Osteocyte (in vitro differentiated cells): ENCODE data around the gene ISM1. TPM values are rescaled to one million over a fixed set of nuclear protein-coding genes. Genes with fewer than 3 reads are reported as not detected.

ENCODE experiments used
- DNase-seq: peaks from one replicate; pipeline ENCODE4 v3.0.0; 2021; ENCODE audit warnings: mixed read lengths; ENCODE audit not compliant: unreplicated experiment; ENCODE audit errors: extremely low spot score
- H3K27ac Mint-ChIP-seq: one replicate; pipeline ENCODE4 v1.8.0; 2021; ENCODE audit warnings: mild to moderate bottlenecking, mixed read lengths; ENCODE audit not compliant: unreplicated experiment
- H3K27me3 Mint-ChIP-seq: one replicate; pipeline ENCODE4 v1.8.0; 2021; ENCODE audit warnings: mixed read lengths; ENCODE audit not compliant: unreplicated experiment
- H3K36me3 Mint-ChIP-seq: one replicate; pipeline ENCODE4 v1.8.0; 2021; ENCODE audit warnings: mixed read lengths; ENCODE audit not compliant: unreplicated experiment
- H3K4me1 Mint-ChIP-seq: one replicate; pipeline ENCODE4 v1.8.0; 2021; ENCODE audit warnings: mixed read lengths; ENCODE audit not compliant: unreplicated experiment
- H3K4me3 Mint-ChIP-seq: one replicate; pipeline ENCODE4 v1.8.0; 2021; ENCODE audit warnings: mild to moderate bottlenecking, moderate library complexity, mixed read lengths; ENCODE audit not compliant: unreplicated experiment
- H3K9me3 Mint-ChIP-seq: one replicate; pipeline ENCODE4 v1.8.0; 2021; ENCODE audit warnings: mixed read lengths; ENCODE audit not compliant: unreplicated experiment
- total RNA-seq: library from RNA; stranded (reverse); gene quantifications from 2 replicates; pipeline ENCODE4 v1.2.1, GENCODE V29; 2021
- TF ChIP-seq, protein P1 (sequence below): fragments of 200-600 bp; sonication (generic); IDR thresholded peaks from 2 replicates; pipeline ENCODE4 v1.5.0; 2021; ENCODE audit warnings: antibody characterized with exemption, mild to moderate bottlenecking, moderate library complexity

Gene ISM1
- total RNA-seq, 1 donor from 2014 or later = 0.21 TPM

GRCh38 chr20:13294522-13294921, 73.4 kb downstream of the ISM1 start:
- no peak overlapping the region for H3K4me3 Mint-ChIP-seq
- TF ChIP-seq, protein P1, sequence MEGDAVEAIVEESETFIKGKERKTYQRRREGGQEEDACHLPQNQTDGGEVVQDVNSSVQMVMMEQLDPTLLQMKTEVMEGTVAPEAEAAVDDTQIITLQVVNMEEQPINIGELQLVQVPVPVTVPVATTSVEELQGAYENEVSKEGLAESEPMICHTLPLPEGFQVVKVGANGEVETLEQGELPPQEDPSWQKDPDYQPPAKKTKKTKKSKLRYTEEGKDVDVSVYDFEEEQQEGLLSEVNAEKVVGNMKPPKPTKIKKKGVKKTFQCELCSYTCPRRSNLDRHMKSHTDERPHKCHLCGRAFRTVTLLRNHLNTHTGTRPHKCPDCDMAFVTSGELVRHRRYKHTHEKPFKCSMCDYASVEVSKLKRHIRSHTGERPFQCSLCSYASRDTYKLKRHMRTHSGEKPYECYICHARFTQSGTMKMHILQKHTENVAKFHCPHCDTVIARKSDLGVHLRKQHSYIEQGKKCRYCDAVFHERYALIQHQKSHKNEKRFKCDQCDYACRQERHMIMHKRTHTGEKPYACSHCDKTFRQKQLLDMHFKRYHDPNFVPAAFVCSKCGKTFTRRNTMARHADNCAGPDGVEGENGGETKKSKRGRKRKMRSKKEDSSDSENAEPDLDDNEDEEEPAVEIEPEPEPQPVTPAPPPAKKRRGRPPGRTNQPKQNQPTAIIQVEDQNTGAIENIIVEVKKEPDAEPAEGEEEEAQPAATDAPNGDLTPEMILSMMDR = no peak
- no peaks in the 10 kb centered on the region for H3K9me3 Mint-ChIP-seq
- H3K36me3 Mint-ChIP-seq = no peaks in the 10 kb centered on the region
- no peak for DNase-seq
- H3K4me1 Mint-ChIP-seq = no peaks in the 10 kb centered on the region
- H3K27ac Mint-ChIP-seq = no peak overlapping the region
- H3K27me3 Mint-ChIP-seq = peaks cover 8% of the 10 kb centered on the region

DNA sequence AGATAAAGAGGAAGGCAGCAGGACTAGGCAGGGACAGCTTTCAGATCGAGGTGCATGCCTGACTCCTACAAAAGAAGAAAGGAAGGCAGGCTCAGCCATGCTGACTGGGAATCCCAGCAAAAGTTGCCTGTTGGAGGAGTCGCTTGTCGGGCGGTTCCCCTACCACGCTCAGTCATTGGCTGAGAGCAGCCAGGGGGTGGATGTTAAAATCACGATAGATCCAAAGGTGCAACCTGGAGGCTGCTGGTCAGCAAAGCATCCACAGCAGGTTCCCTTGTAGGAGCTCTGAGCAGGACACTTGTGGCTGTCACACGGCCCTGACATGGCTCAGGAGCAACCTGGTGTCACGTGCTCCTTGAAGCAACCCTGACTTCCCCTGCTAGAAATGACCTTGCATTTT, 74.6 kb downstream of the ISM1 start:
- Mint-ChIP-seq H3K4me3 (no peak overlapping the region), H3K27me3 (peaks cover 5% of the 10 kb centered on the region), H3K9me3 (no peaks in the 10 kb centered on the region), H3K27ac (no peak overlapping the region), H3K36me3 (no peaks in the 10 kb centered on the region), H3K4me1 (no peaks in the 10 kb centered on the region)
- TF ChIP-seq, protein P1 = no peak
- DNase-seq = no peak

- H3K9me3 Mint-ChIP-seq = no peaks in the 10 kb centered on the region
- H3K36me3 Mint-ChIP-seq = no peaks in the 10 kb centered on the region
- no peak for DNase-seq
- H3K27me3 Mint-ChIP-seq = peaks cover 1% of the 10 kb centered on the region
- no peak overlapping the region for H3K27ac Mint-ChIP-seq
- TF ChIP-seq, protein P1 = no peak
- no peaks in the 10 kb centered on the region for H3K4me1 Mint-ChIP-seq
- H3K4me3 Mint-ChIP-seq = no peak overlapping the region
Measured at GRCh38 chr20:13296070-13296469, 75.0 kb downstream of the ISM1 start.

DNA sequence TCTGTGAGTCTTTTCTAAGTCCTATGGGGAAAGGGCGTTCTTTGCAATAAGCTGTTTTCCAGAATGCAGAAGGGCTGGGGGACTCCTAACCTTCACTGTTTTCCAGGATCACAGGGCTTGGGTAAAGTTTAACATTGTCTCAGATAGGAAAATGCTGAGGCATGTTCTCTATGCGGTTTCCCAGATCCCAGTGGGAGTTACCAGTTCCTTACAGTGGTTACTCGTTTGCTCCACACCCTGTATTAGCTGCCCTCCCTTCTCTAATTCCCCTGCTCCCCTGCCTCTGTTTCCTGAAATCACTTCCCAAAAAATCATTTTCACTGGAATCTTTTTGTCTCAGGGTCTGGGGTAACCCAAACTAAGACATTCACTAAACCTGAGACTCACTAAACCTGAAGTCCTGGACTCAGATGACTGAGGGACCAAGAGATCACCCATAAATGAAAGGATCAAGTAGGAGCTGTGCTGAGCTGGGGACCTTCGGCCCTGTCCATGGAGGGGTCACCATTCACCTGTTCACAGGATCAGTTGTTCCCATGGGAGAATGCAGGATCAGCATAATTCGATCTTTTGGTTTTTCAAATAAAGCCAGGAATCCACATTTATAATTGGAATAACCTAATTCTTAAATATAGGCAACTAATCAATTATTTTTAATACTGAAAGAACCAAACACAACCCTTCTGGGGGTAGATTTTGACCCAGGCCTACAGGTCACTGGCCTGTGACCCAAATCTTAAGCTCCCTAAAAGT, 76.2 kb downstream of the ISM1 start:
- no peak for DNase-seq
- Mint-ChIP-seq H3K9me3 (no peaks in the 10 kb centered on the region), H3K27me3 (no peaks in the 10 kb centered on the region), H3K4me3 (no peak overlapping the region), H3K36me3 (no peaks in the 10 kb centered on the region), H3K4me1 (no peaks in the 10 kb centered on the region), H3K27ac (no peak overlapping the region)
- TF ChIP-seq, protein P1 = no peak

DNA sequence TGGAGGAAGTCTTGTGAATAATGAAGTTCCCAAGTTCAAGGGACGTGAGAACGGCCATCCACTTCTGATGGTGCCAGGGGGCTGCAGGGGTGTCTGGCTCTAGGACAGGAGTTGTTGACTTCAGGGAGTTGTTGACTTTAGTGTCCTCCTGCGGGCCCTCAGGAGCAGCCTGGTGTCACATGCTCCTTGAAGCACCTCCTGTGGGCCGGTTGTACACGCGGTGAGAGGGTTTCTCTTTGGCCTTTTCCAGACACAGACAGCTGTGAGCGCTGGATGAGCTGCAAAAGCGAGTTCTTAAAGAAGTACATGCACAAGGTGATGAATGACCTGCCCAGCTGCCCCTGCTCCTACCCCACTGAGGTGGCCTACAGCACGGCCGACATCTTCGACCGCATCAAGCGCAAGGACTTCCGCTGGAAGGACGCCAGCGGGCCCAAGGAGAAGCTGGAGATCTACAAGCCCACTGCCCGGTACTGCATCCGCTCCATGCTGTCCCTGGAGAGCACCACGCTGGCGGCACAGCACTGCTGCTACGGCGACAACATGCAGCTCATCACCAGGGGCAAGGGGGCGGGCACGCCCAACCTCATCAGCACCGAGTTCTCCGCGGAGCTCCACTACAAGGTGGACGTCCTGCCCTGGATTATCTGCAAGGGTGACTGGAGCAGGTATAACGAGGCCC, 77.8 kb downstream of the ISM1 start:
- no peak overlapping the region for H3K27ac Mint-ChIP-seq
- H3K36me3 Mint-ChIP-seq = no peaks in the 10 kb centered on the region
- no peaks in the 10 kb centered on the region for H3K27me3 Mint-ChIP-seq

More for the DNA sequence above, 77.8 kb downstream of the ISM1 start:
- Mint-ChIP-seq H3K9me3 (no peaks in the 10 kb centered on the region), H3K4me3 (no peak overlapping the region), H3K4me1 (no peaks in the 10 kb centered on the region)
- TF ChIP-seq, protein P1 = no peak
- DNase-seq = no peak
